Inferior parietal cortex (tissue), 1 donor: ENCODE results near the gene NFIC.
"Not testable (repeated sequence)": the region's sequence is repeated elsewhere in the genome, so short reads cannot be mapped to it uniquely, and the experiment has no call there.

Experiments used
- DNase-seq: peaks from one replicate; pipeline ENCODE4 v3.0.0-alpha.2; 2016; ENCODE audit errors: extremely low spot score

Gene NFIC

GRCh38 chr19:3491396-3492119 lies 125.2 kb downstream of the NFIC start:
- DNase-seq, result no peak

GRCh38 chr19:3492131-3492839 lies 125.9 kb downstream of the NFIC start:
- DNase-seq, result no peak

- DNase-seq, result no peak
Observed at GRCh38 chr19:3492919-3493318, 126.5 kb downstream of the NFIC start.

GRCh38 chr19:3493651-3494050 lies 127.3 kb downstream of the NFIC start:
- DNase-seq, result no peak

GRCh38 chr19:3494051-3494450 lies 127.7 kb downstream of the NFIC start:
- DNase-seq, result peak; percentile 80

GRCh38 chr19:3494559-3494958 lies 128.2 kb downstream of the NFIC start:
- DNase-seq, result no peak

- DNase-seq, result no peak
Observed at GRCh38 chr19:3496392-3497273, 130.2 kb downstream of the NFIC start.

- no peak for DNase-seq
Observed at GRCh38 chr19:3497757-3498520, 131.6 kb downstream of the NFIC start.

GRCh38 chr19:3499738-3500428 lies 133.5 kb downstream of the NFIC start:
- no peak for DNase-seq

- peak; percentile 99 for DNase-seq
Observed at GRCh38 chr19:3500429-3501101, 134.2 kb downstream of the NFIC start, which contains the start of gene DOHH. TSS of gene DOHH (minus strand) at chr19:3500674. CDS start at chr19:3496814, 3,860 bp downstream.

- DNase-seq, result no peak
Observed at GRCh38 chr19:3501780-3502179, 135.4 kb downstream of the NFIC start.

GRCh38 chr19:3503036-3503572 lies 136.7 kb downstream of the NFIC start:
- DNase-seq, result no peak

- no peak for DNase-seq
Observed at GRCh38 chr19:3504735-3505134, 138.4 kb downstream of the NFIC start.

GRCh38 chr19:3505598-3506383 lies 139.4 kb downstream of the NFIC start, which contains the start of gene FZR1:
TSS of gene FZR1 (plus strand) at chr19:3506311. CDS start at chr19:3522990, 16,679 bp downstream.
- DNase-seq, result peak; percentile 99

GRCh38 chr19:3506384-3507340 lies 140.3 kb downstream of the NFIC start:
- DNase-seq, result no peak

GRCh38 chr19:3507371-3508120 lies 141.2 kb downstream of the NFIC start:
- DNase-seq, result no peak

- DNase-seq, result not testable (repeated sequence)
Observed at GRCh38 chr19:3508121-3508661, 141.8 kb downstream of the NFIC start.
